T-helper 2 cell treated with Interferon-gamma antibody and Interleukin-4, amounts not matched to agents 5 μg/mL and 100 μg/mL, for 36 hours (primary cell): ENCODE results near the gene FIGNL1.
"Not testable (repeated sequence)": the region's sequence is repeated elsewhere in the genome, so short reads cannot be mapped to it uniquely, and the experiment has no call there.

Experiments used
- DNase-seq: peaks from one replicate; pipeline ENCODE4 v3.0.0; 2021; ENCODE audit warnings: low spot score
- H3K27ac Mint-ChIP-seq: one replicate; pipeline ENCODE4 v1.8.0; 2021; ENCODE audit warnings: mild to moderate bottlenecking, mixed read lengths
- H3K27me3 Mint-ChIP-seq: one replicate; pipeline ENCODE4 v1.8.0; 2021; ENCODE audit warnings: low read depth, mixed read lengths
- H3K36me3 Mint-ChIP-seq: one replicate; pipeline ENCODE4 v1.8.0; 2021; ENCODE audit warnings: low read depth, mixed read lengths
- H3K4me1 Mint-ChIP-seq: one replicate; pipeline ENCODE4 v1.8.0; 2021; ENCODE audit warnings: low read depth, mixed read lengths
- H3K4me3 Mint-ChIP-seq: one replicate; pipeline ENCODE4 v1.8.0; 2022; ENCODE audit warnings: mild to moderate bottlenecking, moderate library complexity, mixed read lengths
- H3K9me3 Mint-ChIP-seq: one replicate; pipeline ENCODE4 v1.8.0; 2021; ENCODE audit warnings: mixed read lengths

FIGNL1 gene

GRCh38 chr7:50461695-50462094, 11.5 kb upstream of the FIGNL1 start:
- Mint-ChIP-seq H3K36me3 (no peaks in the 10 kb centered on the region), H3K4me3 (no peak overlapping the region), H3K27ac (no peak overlapping the region), H3K9me3 (no peaks in the 10 kb centered on the region), H3K4me1 (peaks cover 2% of the 10 kb centered on the region), H3K27me3 (peaks cover 7% of the 10 kb centered on the region)
- no peak for DNase-seq

DNA sequence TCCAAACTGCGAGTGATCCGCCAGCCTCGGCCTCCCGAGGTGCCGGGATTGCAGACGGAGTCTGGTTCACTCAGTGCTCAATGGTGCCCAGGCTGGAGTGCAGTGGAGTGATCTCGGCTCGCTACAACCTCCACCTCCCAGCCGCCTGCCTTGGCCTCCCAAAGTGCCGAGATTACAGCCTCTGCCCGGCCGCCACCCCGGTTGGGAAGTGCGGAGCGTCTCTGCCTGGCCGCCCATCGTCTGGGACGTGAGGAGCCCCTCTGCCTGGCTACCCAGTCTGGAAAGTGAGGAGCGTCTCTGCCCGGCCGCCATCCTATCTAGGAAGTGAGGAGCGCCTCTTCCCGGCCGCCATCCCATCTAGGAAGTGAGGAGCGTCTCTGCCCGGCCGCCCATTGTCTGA, 9.0 kb upstream of the FIGNL1 start:
- H3K9me3 Mint-ChIP-seq, H3K27ac Mint-ChIP-seq, DNase-seq, H3K4me1 Mint-ChIP-seq, H3K4me3 Mint-ChIP-seq, H3K36me3 Mint-ChIP-seq: not testable (repeated sequence)
- H3K27me3 Mint-ChIP-seq: peaks cover 12% of the 10 kb centered on the region

GRCh38 chr7:50458651-50459050, 8.5 kb upstream of the FIGNL1 start:
- H3K27me3 Mint-ChIP-seq: peaks cover 14% of the 10 kb centered on the region
- H3K4me3 Mint-ChIP-seq, H3K4me1 Mint-ChIP-seq, H3K27ac Mint-ChIP-seq, H3K36me3 Mint-ChIP-seq, DNase-seq, H3K9me3 Mint-ChIP-seq: not testable (repeated sequence)

GRCh38 chr7:50456371-50457123, 6.4 kb upstream of the FIGNL1 start:
- no peak overlapping the region for H3K27ac Mint-ChIP-seq
- peaks cover 20% of the 10 kb centered on the region for H3K27me3 Mint-ChIP-seq
- no peaks in the 10 kb centered on the region for H3K9me3 Mint-ChIP-seq
- H3K4me1 Mint-ChIP-seq: peaks cover 4% of the 10 kb centered on the region
- H3K36me3 Mint-ChIP-seq: no peaks in the 10 kb centered on the region
- H3K4me3 Mint-ChIP-seq: no peak overlapping the region
- DNase-seq: no peak

- no peaks in the 10 kb centered on the region for H3K36me3 Mint-ChIP-seq
- DNase-seq: no peak
- H3K4me3 Mint-ChIP-seq: no peak overlapping the region
- peaks cover 10% of the 10 kb centered on the region for H3K4me1 Mint-ChIP-seq
- no peaks in the 10 kb centered on the region for H3K9me3 Mint-ChIP-seq
- H3K27ac Mint-ChIP-seq: no peak overlapping the region
- H3K27me3 Mint-ChIP-seq: peaks cover 20% of the 10 kb centered on the region
These were observed 5.5 kb upstream of the FIGNL1 start for GRCh38 chr7:50455658-50456057.

DNA sequence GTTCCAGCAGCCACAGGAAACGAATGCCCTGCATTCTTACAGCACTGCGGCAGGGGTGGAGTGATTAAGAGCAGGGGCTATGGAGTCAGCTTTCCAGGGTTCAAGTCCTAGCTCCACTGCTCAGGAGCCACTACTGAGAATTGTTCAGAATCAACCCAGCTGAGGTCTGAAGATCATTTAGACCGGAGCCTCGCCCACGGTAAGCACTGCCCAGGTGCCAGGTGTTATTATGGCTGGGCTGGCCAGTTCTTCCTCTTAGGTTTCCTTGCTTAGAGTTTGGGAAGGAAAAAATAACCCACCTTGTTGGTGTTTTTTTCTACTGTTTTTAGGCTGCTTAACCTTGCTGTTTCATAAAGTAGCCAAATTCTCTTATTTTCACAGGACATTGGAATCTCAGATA, 4.8 kb upstream of the FIGNL1 start:
- Mint-ChIP-seq H3K4me1 (peaks cover 10% of the 10 kb centered on the region), H3K9me3 (no peaks in the 10 kb centered on the region), H3K4me3 (no peak overlapping the region), H3K27ac (no peak overlapping the region), H3K27me3 (peaks cover 20% of the 10 kb centered on the region), H3K36me3 (peaks cover 2% of the 10 kb centered on the region)
- no peak for DNase-seq

DNA sequence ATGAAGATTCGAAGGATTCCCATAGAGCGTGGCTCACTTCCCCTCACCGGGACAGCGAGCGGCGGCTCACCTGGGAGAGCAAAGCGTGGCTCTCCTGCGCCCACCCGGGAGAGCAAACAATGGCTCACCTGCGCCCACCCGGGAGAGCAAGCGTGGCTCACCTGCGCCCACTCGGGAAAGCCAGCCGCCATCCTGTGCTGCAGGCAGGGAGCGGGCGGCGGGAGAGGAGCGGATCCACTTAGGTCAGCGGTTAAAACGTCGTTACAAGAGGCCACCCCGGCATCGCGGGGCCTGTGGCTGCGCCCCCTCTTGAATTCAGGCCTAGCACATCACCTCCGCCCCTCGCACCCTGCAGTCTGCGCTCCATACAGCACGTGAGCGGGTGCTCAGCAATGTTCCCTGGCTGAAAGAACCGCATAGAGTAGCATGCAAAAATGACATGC, 461 bp upstream of the FIGNL1 start:
- Mint-ChIP-seq H3K27ac (peak overlapping the region; percentile 94), H3K36me3 (peaks cover 21% of the 10 kb centered on the region), H3K9me3 (no peaks in the 10 kb centered on the region), H3K4me3 (peak overlapping the region; percentile 77), H3K27me3 (peaks cover 12% of the 10 kb centered on the region), H3K4me1 (peaks cover 35% of the 10 kb centered on the region)
- DNase-seq: peak; percentile 13

DNA sequence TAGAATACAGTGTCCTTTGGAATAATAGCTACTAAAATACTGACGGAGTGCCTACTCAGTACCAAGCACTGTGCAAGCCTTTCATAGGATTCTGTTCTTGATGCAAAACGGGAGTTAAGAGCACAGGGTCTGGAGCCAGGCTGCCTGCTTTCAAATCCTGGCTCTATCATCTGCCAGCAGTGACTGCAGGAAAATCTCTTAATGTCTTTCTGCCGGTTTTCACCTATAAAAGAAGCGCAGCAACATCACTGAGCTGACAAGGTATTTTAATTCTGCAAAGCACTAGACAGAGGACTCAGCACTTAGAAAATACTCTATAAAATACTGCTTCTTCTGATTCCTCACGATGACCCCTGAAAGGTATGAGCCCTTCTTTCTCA, 659 bp downstream of the FIGNL1 start:
- Mint-ChIP-seq H3K27me3 (peaks cover 8% of the 10 kb centered on the region), H3K4me1 (peaks cover 45% of the 10 kb centered on the region), H3K4me3 (peak overlapping the region; percentile 77), H3K9me3 (no peaks in the 10 kb centered on the region), H3K27ac (peak overlapping the region; percentile 76), H3K36me3 (peaks cover 27% of the 10 kb centered on the region)
- DNase-seq: no peak

GRCh38 chr7:50448823-50449222, 1.3 kb downstream of the FIGNL1 start:
- no peak for DNase-seq
- Mint-ChIP-seq H3K27ac (peak overlapping the region; percentile 76), H3K4me3 (peak overlapping the region; percentile 77), H3K9me3 (no peaks in the 10 kb centered on the region), H3K27me3 (peaks cover 8% of the 10 kb centered on the region), H3K36me3 (peaks cover 32% of the 10 kb centered on the region), H3K4me1 (peaks cover 45% of the 10 kb centered on the region)

- Mint-ChIP-seq H3K4me3 (peak overlapping the region; percentile 2), H3K36me3 (peaks cover 40% of the 10 kb centered on the region), H3K27me3 (no peaks in the 10 kb centered on the region), H3K4me1 (peaks cover 48% of the 10 kb centered on the region), H3K27ac (no peak overlapping the region), H3K9me3 (no peaks in the 10 kb centered on the region)
- peak; percentile 38 for DNase-seq
These were observed 3.6 kb downstream of the FIGNL1 start for GRCh38 chr7:50446542-50446960.

- H3K36me3 Mint-ChIP-seq: peaks cover 24% of the 10 kb centered on the region
- H3K27ac Mint-ChIP-seq: no peak overlapping the region
- H3K27me3 Mint-ChIP-seq: no peaks in the 10 kb centered on the region
- H3K4me3 Mint-ChIP-seq: no peak overlapping the region
- no peak for DNase-seq
- peaks cover 2% of the 10 kb centered on the region for H3K4me1 Mint-ChIP-seq
- no peaks in the 10 kb centered on the region for H3K9me3 Mint-ChIP-seq
These were observed 13.9 kb downstream of the FIGNL1 start for GRCh38 chr7:50436133-50436806.

GRCh38 chr7:50431722-50432305, 18.3 kb downstream of the FIGNL1 start:
- no peaks in the 10 kb centered on the region for H3K4me1 Mint-ChIP-seq
- H3K27me3 Mint-ChIP-seq: no peaks in the 10 kb centered on the region
- DNase-seq: no peak
- H3K36me3 Mint-ChIP-seq: peaks cover under 1% of the 10 kb centered on the region
- no peaks in the 10 kb centered on the region for H3K9me3 Mint-ChIP-seq
- no peak overlapping the region for H3K4me3 Mint-ChIP-seq
- no peak overlapping the region for H3K27ac Mint-ChIP-seq

- H3K27me3 Mint-ChIP-seq: no peaks in the 10 kb centered on the region
- no peaks in the 10 kb centered on the region for H3K9me3 Mint-ChIP-seq
- DNase-seq: no peak
- no peak overlapping the region for H3K4me3 Mint-ChIP-seq
- no peak overlapping the region for H3K27ac Mint-ChIP-seq
- no peaks in the 10 kb centered on the region for H3K4me1 Mint-ChIP-seq
- H3K36me3 Mint-ChIP-seq: no peaks in the 10 kb centered on the region
These were observed 18.8 kb downstream of the FIGNL1 start for GRCh38 chr7:50431316-50431715.

- no peak overlapping the region for H3K27ac Mint-ChIP-seq
- DNase-seq: no peak
- no peaks in the 10 kb centered on the region for H3K9me3 Mint-ChIP-seq
- no peaks in the 10 kb centered on the region for H3K4me1 Mint-ChIP-seq
- no peaks in the 10 kb centered on the region for H3K27me3 Mint-ChIP-seq
- H3K4me3 Mint-ChIP-seq: no peak overlapping the region
- no peaks in the 10 kb centered on the region for H3K36me3 Mint-ChIP-seq
These were observed 21.2 kb downstream of the FIGNL1 start for GRCh38 chr7:50428911-50429310.
